ENCODE data around the gene NRCAM.
"Not testable (repeated sequence)": the region's sequence is repeated elsewhere in the genome, so short reads cannot be mapped to it uniquely, and the experiment has no call there.

The NRCAM gene

GRCh38 chr7:108280136-108280535 is 176.1 kb downstream of the NRCAM start:
- DNase-seq (ENCODE audit: low read depth): no peak

GRCh38 chr7:108278776-108279175 is 177.5 kb downstream of the NRCAM start:
- no peak for DNase-seq (ENCODE audit: low read depth)

DNA sequence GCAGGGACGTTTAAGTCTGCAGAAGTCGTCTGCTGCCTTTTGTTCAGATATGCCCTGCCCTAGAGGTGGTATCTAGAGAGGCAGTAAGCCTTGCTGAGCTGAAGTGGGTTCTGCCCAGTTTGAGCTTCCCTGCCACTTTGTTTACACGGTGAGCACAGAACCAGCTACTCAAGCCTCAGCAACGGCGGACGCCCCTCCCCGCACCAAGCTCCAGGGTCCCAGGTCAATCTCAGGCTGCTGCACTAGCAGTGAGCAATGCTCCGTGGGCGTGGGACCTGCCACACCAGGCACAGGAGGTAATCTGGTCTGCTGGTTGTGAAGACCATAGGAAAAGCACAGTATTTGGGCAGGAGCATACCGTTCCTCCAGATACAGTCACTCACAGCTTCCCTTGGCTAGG is 178.0 kb downstream of the NRCAM start:
- no peak for DNase-seq (ENCODE audit: low read depth)

DNA sequence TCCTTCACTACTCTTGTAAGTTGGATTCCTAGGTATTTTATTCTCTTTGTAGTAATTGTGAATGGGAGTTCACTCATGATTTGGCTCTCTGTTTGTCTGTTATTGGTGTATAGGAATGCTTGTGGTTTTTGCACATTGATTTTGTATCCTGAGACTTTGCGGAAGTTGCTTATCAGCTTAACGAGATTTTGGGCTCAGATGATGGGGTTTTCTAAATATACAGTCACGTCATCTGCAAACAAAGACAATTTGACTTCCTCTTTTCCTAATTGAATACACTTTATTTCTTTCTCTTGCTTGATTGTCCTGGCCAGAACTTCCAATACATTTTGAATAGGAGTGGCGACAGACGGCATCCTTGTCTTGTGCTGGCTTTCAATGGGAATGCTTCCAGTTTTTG is 181.8 kb downstream of the NRCAM start:
- DNase-seq (ENCODE audit: low read depth): not testable (repeated sequence)

DNA sequence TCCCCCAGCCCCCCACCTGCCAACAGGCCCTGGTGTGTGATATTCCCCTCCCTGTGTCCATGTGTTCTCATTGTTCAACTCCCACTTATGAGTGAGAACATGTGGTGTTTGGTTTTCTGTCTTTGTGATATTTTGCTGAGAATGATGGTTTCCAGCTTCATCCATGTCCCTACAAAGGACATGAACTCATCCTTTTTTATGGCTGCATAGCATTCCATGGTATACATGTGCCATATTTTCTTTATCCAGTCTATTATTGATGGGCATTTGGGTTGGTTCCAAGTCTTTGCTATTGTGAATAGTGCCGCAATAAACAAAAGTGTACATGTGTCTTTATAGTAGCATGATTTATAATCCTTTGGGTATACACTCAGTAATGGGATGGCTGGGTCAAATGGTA is 183.3 kb downstream of the NRCAM start:
- not testable (repeated sequence) for DNase-seq (ENCODE audit: low read depth)

DNA sequence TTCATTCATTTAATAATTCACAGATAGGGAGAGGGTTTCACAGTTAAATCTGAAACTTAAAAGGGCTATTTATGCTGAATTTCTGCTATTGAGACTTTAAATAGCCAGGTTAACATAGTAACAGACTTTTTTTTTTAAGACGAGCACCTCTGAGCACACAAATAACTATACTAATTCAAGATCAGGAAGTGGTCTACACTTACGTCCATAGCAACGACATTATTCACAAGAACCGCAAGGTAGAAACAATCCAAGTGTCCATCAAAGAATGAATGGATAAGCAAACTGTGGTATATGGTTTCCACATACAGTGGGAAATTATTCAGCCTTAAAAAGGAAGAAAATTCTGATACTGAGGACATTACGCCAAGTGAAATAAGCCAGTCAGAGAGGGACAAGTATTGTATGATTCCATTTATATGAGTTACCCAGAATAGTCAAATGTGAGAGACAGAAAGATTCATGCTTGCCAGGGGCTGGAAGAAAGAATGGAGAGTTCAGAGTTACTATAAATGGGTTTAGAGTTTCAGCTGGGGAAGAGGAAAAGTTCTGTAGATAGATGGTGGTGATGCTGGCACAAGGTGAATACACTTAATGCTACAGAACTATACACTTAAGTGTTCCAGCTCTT is 185.7 kb downstream of the NRCAM start:
- no peak for DNase-seq (ENCODE audit: low read depth)

GRCh38 chr7:108268200-108268820 is 187.9 kb downstream of the NRCAM start:
- no peak for DNase-seq (ENCODE audit: low read depth)

- no peak for DNase-seq (ENCODE audit: low read depth)
These were observed 188.6 kb downstream of the NRCAM start for GRCh38 chr7:108267615-108268014.

DNA sequence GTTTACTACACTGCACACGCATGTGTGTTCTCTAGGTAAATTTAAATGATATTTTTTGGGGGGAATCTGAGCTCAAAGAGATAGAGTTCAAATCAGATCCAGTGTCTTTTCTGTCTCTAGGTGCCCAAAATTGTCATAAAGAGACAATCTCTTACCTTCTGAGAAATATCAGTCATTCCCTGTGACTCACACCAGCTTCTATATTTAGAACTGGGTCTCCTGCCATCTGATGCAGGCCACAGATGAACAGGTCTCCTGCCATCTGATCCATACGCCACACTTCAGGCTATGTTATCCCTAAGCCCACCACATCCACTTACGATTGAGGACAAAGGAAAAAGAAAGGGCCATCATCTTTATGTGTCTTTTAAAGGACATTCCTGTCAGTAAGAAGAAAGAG is 189.7 kb downstream of the NRCAM start:
- DNase-seq (ENCODE audit: low read depth): no peak

DNA sequence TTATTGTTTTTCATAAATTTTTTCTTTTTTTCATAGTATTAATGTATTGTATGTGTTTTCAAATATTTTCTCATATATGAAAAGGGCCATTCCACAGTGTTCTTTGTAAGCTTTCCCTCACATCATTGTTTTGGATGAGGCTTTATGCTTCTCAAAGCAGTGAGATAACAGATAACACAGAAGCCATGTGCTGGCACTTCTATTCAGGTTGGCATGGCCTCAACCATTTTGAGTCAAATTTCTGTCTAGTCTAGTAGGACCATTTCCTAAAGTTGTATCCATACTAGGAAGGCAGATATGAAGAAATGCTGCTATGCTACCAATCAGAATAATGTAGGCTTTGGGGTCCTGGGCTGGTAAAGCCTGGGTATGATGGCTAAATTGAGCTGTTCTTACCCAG is 190.2 kb downstream of the NRCAM start:
- no peak for DNase-seq (ENCODE audit: low read depth)

- no peak for DNase-seq (ENCODE audit: low read depth)
These were observed 191.2 kb downstream of the NRCAM start for GRCh38 chr7:108265007-108265406.

GRCh38 chr7:108263425-108263824 is 192.8 kb downstream of the NRCAM start:
- no peak for DNase-seq (ENCODE audit: low read depth)

- DNase-seq (ENCODE audit: low read depth): no peak
These were observed 194.5 kb downstream of the NRCAM start for GRCh38 chr7:108261560-108262255.

- DNase-seq (ENCODE audit: low read depth): not testable (repeated sequence)
These were observed 196.8 kb downstream of the NRCAM start for GRCh38 chr7:108259447-108259846.

DNA sequence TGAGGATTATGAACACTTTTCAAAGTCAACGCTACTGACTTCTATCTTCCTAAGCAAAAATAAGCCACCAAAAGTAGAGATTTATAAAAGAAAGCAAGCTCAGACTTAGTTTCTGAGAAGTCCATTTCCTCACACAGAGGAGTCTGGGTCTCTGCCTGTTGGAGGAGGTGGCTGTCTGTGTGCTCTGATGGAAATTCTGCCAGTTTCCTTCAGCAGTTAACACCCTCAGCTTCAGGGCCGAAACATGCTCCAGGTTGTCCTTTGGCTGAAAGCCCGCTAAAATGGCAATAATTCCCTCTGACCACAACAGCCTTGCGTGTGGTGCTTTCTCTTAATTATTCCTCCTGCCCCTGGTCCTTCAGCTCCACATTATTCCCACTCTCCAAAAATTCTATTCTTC is 198.3 kb downstream of the NRCAM start:
- no peak for DNase-seq (ENCODE audit: low read depth)

- no peak for DNase-seq (ENCODE audit: low read depth)
These were observed 202.0 kb downstream of the NRCAM start for GRCh38 chr7:108254259-108254658.

DNA sequence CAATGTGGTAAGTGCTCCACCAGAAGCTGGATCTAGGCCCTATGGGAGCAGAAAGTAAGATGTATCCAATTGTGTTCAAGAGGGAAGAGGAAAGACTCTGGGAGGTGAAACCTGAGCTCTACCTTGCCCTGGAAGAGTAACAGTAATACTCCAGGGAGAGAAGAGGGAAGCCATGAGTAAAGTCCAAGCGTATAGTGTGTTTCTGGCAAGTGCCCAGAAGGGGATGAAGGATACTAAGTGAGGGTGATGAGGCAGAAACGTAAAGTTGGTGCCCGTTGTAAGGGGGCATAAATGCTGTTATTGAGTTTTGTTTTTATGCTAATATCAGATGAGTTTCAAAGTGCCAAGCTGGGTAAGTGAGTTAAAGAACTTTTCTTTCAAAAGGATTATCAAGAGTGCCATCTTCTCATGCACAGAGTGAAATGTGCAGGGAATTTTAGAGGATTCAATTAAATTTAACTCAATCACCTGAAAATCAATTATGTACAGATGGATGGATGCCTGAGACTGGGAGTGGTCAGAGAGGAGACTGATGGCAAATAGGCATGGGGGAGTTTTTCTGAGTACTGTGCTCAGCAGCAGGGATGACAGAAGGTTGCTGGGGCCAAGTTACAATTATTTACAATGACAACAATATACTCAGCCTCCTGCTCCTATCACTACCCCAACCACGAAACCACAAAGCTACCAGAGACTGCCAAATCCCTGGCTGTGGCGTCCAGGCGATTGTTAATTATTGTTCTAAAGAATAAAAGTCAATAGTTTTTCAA is 202.8 kb downstream of the NRCAM start:
- DNase-seq (ENCODE audit: low read depth): no peak

DNA sequence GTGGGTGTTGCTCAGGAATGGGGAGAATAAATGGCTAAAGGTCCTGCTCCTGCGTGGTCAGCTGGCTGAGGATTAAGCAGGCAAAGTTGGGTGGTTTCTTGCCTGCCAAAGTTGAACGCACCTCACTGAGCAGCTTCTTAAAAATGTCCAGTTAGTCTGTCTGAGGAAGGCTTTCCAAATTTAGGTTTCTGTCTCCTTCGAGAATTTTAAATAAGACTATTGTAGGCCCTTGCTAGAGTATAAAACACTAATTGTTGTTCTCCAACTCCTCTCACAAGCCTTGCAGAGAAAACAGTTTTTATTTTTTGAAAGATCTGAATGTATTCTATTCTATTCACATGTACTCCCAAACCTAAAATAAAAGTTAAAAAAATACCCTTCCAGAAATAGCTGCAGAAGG is 204.1 kb downstream of the NRCAM start:
- no peak for DNase-seq (ENCODE audit: low read depth)

DNA sequence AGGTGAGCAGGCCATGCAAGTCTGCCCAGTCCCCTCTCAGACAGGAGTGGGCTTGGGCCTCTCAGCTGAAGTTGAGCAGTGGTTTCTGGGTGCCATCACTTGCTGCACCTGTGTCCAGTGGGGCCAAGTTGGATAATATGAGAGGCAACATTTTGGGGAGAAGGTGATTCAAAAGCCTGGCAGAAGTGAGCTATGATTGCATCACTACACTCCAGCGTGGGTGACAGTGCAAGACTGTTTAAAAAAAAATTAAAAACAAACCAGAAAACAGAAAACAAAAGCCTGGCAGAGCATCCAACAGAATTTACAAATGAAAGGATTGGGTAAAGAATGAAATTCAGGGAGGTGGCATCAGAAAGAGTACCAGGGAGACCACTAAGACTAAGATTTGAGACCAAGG is 204.5 kb downstream of the NRCAM start:
- no peak for DNase-seq (ENCODE audit: low read depth)

GRCh38 chr7:108249453-108249852 is 206.8 kb downstream of the NRCAM start:
- DNase-seq (ENCODE audit: low read depth): no peak

GRCh38 chr7:108248821-108249220 is 207.4 kb downstream of the NRCAM start:
- no peak for DNase-seq (ENCODE audit: low read depth)

DNA sequence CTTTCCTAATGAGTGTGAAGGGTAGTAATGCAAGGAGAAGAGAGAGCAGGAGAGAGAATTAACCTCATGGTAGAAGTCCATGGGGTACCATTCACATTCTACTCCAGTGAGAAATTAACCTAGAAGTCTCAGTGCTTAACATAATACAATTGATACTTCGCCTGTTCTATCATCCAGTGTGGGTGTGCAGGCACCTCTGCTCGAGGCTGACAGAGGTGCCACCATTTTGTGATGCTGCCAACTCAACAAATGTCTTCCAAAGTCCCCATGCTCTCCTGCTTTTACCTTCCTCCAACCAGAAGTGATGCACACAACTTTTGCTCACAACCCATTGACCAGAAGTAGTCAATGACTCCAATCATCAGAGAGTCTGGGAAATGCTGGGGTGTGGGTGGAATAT is 207.8 kb downstream of the NRCAM start:
- no peak for DNase-seq (ENCODE audit: low read depth)

GRCh38 chr7:108247614-108248013 is 208.6 kb downstream of the NRCAM start:
- DNase-seq (ENCODE audit: low read depth): no peak

Data from T follicular helper cell (primary cell).